Stimulated activated naive CD8-positive, alpha-beta T cell treated with anti-CD3 and anti-CD28 coated beads, Interleukin-15, Interleukin-2, amounts not matched to agents 100 U/mL and 50 U/mL, for 24 hours (primary cell): ENCODE results near the gene RSPO4.
"Not testable (repeated sequence)": the region's sequence is repeated elsewhere in the genome, so short reads cannot be mapped to it uniquely, and the experiment has no call there.

Source experiments
- ATAC-seq: fragments of 150-1000 bp; cut with Tn5 transposase; one replicate; pipeline ENCODE4 v1.10.0; 2021
- DNase-seq: peaks from one replicate; pipeline ENCODE4 v3.0.0; 2021

RSPO4 gene

DNA sequence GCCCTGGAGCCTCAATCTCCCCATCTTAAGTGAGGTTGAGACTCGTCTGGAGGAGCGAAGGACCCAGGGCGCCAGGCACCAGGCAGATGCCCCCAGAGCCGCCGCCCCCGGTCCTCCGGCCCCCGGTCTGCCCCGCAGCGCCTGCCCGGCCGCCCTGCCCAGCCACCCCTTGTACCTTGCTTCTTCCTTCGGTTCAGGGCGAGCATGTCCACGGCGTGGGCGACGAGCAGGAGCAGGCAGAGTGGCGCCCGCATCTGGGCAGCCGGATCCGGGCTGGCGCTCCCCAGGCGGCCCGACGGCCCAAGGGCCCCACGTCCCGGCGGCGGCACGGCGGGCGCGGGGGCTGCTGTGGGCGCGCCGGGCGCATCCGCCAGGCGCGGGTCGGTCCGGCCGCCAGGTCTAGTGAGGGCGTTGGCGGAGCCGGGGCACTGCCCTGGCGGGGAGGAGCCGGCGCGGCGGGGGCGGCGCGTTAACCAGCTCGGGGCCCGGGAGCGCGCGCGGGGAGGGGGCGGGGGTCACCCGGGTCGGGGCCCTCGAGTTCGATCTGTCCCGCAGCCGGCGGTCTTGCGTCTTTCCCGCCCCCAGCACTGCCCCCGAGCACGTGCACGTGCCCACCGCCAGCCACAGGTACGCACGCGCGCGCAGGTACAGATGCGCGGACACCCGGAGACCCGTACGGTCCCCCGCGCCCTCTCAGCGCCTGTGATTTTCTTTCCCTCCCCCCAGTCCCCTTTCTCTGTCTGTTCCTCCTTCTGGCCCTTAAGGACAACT is at the start of gene RSPO4:
RSPO4 (minus strand) TSS at position 401 of the 771 bp plus-strand sequence; CDS start at position 254, 147 bp downstream.
- ATAC-seq = peak; percentile 33
- peak; percentile 5 for DNase-seq

GRCh38 chr20:1050440-1050839 is 48.3 kb upstream of the RSPO4 start:
- no peak for ATAC-seq

DNA sequence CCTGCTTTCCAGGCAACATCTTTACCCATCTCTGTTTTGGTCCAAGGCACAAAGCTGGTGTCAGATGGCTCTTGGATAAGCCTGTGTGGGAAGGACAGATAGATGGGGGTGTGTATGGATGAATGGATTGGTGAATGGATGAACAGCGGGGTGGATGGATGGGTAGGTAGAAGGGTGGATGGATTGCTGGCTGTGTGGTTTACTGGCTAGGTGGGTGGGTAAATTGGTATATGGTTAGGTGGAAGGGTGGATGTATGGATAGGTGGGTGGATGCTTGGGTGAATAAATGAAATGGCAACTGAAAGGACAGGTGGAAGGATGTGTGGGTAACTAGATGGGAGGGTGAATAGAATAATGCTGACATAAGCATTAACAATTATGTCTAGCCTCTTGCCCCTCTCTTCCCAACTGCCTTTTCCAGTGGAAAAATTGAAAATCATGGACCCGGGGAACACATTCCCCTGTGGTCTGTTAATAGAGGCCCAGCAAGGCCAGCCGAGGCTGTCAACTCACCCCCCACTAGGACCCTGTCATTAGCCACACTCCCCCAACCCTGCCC is 43.8 kb upstream of the RSPO4 start:
- ATAC-seq (no peak), DNase-seq (no peak)

More at GRCh38 chr20:1050440-1050839, 48.3 kb upstream of the RSPO4 start:
- DNase-seq = no peak

GRCh38 chr20:1041845-1042390 is 39.8 kb upstream of the RSPO4 start:
- no peak for ATAC-seq
- DNase-seq = no peak

GRCh38 chr20:1038205-1038604 is 36.1 kb upstream of the RSPO4 start:
- no peak for ATAC-seq
- DNase-seq = no peak

- ATAC-seq = no peak
- DNase-seq = no peak
Measured at GRCh38 chr20:1037039-1037438, 34.9 kb upstream of the RSPO4 start.

DNA sequence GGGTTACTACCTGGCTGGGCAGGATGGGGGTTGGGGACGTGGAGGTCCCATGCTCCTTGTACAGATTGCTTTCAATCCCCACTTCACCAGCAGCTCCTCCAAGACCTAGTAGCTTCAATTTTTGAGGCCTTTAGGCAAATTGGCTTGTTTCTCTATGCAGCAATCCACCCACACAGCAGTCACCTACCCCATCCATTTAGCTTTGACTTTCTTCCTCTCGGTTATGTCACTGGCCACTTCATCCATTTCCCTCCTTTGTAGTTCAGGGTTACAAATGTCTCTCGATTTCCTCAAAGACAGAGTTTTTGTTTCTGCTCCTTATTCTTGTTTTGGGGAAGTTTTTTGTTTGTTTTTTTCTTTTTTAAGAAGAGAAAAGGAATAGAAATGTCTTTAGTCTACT is 33.4 kb upstream of the RSPO4 start:
- ATAC-seq (no peak), DNase-seq (no peak)

DNA sequence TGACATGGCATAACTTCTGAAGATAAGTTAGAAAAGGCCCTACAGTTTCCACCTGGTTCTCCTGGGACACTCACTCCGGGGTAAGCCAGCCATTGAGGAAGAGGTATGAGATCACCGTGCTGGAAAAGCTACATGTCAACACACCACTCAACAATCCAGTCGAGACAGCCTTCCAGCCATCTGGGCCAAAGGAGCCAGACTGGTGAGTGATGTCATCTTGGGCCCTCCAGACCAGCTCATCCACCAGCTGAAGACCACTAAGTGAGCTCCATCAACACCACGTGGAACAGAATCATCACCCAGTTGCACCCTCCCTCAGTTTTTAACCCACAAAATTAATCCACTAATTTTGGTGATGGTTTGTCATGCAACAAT is 32.3 kb upstream of the RSPO4 start:
- ATAC-seq (no peak), DNase-seq (no peak)

DNA sequence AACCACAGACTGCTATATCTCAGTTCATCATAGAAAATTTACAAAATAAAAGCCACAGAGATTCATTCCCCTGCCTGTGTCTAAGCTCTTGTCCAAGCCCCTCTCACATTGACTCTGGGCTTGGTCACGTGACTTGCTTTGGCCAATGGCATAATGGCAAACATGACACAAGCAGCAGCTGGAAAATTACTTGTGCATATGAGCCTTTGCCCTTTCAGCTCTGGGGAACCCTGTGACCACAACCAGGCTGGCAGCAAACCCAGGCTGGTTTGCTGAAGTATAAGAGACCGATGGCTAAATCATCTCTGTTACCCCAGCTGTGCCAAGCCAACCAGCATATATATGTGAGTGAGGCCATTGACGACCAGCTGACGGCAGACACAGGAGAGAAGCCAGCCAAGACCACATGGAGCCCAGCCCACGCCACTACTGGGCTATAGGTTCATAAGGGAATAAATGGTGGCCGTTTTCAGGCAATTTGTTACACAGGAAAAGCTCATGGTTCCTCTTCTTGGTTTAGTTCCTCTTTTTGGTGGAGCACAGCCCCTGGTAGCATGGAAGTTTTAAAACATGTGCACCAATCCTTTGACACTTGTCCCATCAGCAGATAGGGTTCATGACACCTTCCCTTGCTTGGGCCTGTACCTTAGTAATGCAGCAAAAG is 31.8 kb upstream of the RSPO4 start:
- ATAC-seq (peak; percentile 88), DNase-seq (peak; percentile 36)

DNA sequence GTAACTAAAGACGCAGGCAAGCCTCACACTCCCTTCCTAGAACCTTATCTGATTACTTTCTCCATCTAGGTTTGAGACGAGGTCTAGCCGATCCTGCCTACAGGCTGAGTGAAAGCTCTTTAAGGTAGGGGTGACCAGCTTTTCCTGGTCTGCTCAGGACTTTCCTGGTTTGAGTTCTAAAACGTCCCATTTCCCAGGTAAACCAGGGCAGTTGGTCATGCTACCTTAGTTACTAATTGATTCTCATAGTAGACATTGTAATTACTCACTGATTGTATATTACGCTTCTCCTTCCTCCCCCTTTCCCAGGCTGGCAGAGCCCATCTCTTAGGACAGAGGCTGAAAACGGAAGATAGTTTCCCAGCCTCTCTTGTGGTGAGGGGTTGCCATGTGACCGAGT is 27.9 kb upstream of the RSPO4 start:
- DNase-seq = no peak
- no peak for ATAC-seq

- not testable (repeated sequence) for ATAC-seq, DNase-seq
Measured at GRCh38 chr20:1026214-1026613, 24.1 kb upstream of the RSPO4 start.

- ATAC-seq = no peak
Measured at GRCh38 chr20:1022871-1023270, 20.8 kb upstream of the RSPO4 start.

GRCh38 chr20:1020614-1021013 is 18.5 kb upstream of the RSPO4 start:
- DNase-seq (no peak), ATAC-seq (no peak)

More at GRCh38 chr20:1022871-1023270, 20.8 kb upstream of the RSPO4 start:
- no peak for DNase-seq

DNA sequence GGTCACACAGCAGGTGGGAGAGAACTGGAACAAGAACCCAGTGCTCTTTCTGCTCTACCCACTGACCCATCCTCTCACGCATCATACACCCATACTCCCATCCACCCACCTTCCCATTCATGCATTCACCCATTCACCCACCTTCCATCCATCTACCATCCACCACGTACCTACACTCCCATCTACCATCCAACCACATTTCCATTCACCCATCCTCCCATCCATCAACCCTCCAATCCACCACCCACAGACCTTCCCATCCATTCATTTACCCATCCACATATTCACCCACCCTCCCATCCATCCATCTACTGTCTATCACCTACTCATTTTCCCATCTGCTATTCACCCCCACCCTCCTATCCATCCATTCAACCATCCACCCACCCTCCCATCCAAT is 17.2 kb upstream of the RSPO4 start:
- DNase-seq = no peak
- no peak for ATAC-seq

- ATAC-seq (no peak), DNase-seq (no peak)
Measured at GRCh38 chr20:1017677-1018076, 15.6 kb upstream of the RSPO4 start.

DNA sequence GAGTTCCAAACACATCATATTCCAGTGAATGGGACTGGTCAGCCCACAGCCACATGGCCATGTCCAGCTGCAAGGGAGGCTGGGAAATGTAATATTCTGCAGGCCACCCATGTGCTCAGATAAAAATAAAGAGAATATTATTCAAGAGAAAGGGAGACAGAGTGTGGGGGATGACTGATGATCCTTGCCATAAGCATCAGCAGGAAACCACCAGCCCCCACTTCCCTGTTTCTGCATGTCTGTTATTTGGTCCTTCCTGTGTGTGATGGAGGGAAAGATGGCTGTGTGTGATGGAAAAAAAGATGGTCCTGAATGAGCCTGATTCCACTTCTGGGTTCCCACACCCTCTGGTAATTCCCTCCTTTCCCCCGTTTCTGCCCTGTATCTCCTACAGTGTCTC is 13.1 kb upstream of the RSPO4 start:
- ATAC-seq (no peak), DNase-seq (no peak)

- ATAC-seq = no peak
- no peak for DNase-seq
Measured at GRCh38 chr20:1014471-1014870, 12.4 kb upstream of the RSPO4 start.

- DNase-seq (no peak), ATAC-seq (no peak)
Measured at GRCh38 chr20:1013566-1014340, 11.6 kb upstream of the RSPO4 start.

- no peak for DNase-seq
- no peak for ATAC-seq
Measured at GRCh38 chr20:1012359-1013168, 10.5 kb upstream of the RSPO4 start.

- ATAC-seq (no peak), DNase-seq (no peak)
Measured at GRCh38 chr20:1010659-1011058, 8.5 kb upstream of the RSPO4 start.

DNA sequence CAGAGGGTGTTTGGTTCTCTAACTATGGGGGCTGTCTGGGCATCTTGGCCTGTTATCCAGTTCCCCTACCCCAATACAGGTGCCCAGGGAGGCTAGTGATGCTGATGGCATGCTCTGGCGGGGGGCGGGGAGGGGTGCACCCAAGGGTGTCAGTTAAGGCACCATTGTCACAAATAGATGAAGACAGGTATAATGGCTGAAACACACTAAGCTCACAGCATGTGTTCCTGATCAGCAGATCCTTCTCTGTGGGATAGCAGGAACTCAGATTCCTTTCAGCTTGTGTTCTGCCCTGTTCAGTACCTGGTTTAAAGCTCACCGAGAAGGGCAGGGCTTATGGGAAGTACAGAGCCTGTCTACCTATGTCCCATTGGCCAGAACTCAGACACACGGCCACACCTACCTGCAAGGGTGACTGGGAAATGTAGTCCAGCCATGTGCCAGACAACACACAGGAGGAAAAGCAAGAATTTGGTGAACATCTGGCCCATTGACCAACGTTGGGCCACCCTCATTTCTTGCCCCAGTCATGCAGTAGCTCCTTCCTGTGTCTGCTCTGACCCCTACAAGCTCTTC is 3.4 kb upstream of the RSPO4 start:
- peak; percentile 68 for ATAC-seq
- peak; percentile 21 for DNase-seq
